ENCODE results near the gene LIN54. TPM values are rescaled to one million over a fixed set of nuclear protein-coding genes. Genes with fewer than 3 reads are reported as not detected.

Gene LIN54
- total and polyA plus RNA-seq, 2 of the 13 experiments (the other 11 are each of a cell fraction or from before 2014, with no cell fraction given) = 25.2 to 32.9 TPM

DNA sequence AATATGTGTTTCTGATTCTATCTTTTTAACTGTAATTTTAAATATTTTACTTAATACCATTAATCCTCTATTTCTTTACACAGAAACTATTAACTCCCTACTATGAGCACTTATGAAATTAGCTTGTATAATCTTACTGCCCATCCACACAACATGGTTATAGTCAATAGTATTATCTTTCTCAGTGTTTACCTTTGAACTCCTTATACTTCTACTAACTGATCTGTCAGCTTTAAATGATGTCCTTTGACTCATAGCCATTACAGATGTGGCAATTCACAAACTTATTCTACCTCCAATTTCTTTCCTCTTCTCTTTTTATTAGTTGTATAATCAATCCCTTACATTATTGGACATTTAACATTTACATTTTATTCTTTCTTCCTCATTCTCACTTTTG lies 125.2 kb downstream of the LIN54 start (continued):
- TF ChIP-seq, protein P1, sequence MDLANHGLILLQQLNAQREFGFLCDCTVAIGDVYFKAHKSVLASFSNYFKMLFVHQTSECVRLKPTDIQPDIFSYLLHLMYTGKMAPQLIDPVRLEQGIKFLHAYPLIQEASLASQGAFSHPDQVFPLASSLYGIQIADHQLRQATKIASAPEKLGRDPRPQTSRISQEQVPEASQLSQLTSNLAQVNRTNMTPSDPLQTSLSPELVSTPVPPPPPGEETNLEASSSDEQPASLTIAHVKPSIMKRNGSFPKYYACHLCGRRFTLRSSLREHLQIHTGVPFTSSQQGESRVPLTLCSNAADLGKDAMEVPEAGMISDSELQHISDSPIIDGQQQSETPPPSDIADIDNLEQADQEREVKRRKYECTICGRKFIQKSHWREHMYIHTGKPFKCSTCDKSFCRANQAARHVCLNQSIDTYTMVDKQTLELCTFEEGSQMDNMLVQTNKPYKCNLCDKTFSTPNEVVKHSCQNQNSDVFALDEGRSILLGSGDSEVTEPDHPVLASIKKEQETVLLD (CRISPR knock-in tag; IDR thresholded peaks at IDR 0.05; ENCODE audit: low read depth) = no peak
- TF ChIP-seq, protein P2, sequence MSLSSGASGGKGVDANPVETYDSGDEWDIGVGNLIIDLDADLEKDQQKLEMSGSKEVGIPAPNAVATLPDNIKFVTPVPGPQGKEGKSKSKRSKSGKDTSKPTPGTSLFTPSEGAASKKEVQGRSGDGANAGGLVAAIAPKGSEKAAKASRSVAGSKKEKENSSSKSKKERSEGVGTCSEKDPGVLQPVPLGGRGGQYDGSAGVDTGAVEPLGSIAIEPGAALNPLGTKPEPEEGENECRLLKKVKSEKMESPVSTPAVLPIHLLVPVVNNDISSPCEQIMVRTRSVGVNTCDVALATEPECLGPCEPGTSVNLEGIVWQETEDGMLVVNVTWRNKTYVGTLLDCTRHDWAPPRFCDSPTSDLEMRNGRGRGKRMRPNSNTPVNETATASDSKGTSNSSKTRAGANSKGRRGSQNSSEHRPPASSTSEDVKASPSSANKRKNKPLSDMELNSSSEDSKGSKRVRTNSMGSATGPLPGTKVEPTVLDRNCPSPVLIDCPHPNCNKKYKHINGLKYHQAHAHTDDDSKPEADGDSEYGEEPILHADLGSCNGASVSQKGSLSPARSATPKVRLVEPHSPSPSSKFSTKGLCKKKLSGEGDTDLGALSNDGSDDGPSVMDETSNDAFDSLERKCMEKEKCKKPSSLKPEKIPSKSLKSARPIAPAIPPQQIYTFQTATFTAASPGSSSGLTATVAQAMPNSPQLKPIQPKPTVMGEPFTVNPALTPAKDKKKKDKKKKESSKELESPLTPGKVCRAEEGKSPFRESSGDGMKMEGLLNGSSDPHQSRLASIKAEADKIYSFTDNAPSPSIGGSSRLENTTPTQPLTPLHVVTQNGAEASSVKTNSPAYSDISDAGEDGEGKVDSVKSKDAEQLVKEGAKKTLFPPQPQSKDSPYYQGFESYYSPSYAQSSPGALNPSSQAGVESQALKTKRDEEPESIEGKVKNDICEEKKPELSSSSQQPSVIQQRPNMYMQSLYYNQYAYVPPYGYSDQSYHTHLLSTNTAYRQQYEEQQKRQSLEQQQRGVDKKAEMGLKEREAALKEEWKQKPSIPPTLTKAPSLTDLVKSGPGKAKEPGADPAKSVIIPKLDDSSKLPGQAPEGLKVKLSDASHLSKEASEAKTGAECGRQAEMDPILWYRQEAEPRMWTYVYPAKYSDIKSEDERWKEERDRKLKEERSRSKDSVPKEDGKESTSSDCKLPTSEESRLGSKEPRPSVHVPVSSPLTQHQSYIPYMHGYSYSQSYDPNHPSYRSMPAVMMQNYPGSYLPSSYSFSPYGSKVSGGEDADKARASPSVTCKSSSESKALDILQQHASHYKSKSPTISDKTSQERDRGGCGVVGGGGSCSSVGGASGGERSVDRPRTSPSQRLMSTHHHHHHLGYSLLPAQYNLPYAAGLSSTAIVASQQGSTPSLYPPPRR (CRISPR knock-in tag; IDR thresholded peaks at IDR 0.05; ENCODE audit: borderline replicate concordance) = 0 out of 2 replicates have a peak, but pooled peaks have one; percentile 48
- TF ChIP-seq TBL1XR1 (IDR thresholded peaks at IDR 0.05; ENCODE audit: borderline replicate concordance, low read length, partially characterized antibody) = no peak
- TF ChIP-seq, protein P3, sequence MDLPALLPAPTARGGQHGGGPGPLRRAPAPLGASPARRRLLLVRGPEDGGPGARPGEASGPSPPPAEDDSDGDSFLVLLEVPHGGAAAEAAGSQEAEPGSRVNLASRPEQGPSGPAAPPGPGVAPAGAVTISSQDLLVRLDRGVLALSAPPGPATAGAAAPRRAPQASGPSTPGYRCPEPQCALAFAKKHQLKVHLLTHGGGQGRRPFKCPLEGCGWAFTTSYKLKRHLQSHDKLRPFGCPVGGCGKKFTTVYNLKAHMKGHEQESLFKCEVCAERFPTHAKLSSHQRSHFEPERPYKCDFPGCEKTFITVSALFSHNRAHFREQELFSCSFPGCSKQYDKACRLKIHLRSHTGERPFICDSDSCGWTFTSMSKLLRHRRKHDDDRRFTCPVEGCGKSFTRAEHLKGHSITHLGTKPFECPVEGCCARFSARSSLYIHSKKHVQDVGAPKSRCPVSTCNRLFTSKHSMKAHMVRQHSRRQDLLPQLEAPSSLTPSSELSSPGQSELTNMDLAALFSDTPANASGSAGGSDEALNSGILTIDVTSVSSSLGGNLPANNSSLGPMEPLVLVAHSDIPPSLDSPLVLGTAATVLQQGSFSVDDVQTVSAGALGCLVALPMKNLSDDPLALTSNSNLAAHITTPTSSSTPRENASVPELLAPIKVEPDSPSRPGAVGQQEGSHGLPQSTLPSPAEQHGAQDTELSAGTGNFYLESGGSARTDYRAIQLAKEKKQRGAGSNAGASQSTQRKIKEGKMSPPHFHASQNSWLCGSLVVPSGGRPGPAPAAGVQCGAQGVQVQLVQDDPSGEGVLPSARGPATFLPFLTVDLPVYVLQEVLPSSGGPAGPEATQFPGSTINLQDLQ (CRISPR knock-in tag; IDR thresholded peaks at IDR 0.05) = no peak
- 0 out of 4 replicates have a peak, but pooled peaks of 1 of the 2 experiments have one; percentile 28 for TF ChIP-seq KLF16 (CRISPR knock-in tag; IDR thresholded peaks at IDR 0.05)
- TF ChIP-seq HNF4A (CRISPR knock-in tag; IDR thresholded peaks at IDR 0.05) = peak; percentile 46; the same call in 1 of the 2 replicates
- TF ChIP-seq FOXA1 (IDR thresholded peaks at IDR 0.05) = peak; percentile 71
- peak; percentile 88 for TF ChIP-seq FOXA1 (CRISPR knock-in tag; IDR thresholded peaks at IDR 0.05)
- peak; percentile 20; the same call in 1 of the 2 replicates for TF ChIP-seq TCF7 (IDR thresholded peaks at IDR 0.05; ENCODE audit: low read depth)
- TF ChIP-seq CREM (IDR thresholded peaks at IDR 0.05) = peak; percentile 39
- TF ChIP-seq CREM (CRISPR knock-in tag; IDR thresholded peaks at IDR 0.05) = no peak
- peak; percentile 47; the same call in 1 of the 2 replicates for TF ChIP-seq CEBPG (CRISPR knock-in tag; IDR thresholded peaks at IDR 0.05)
- TF ChIP-seq ZNF567 (CRISPR knock-in tag; IDR thresholded peaks at IDR 0.05; ENCODE audit: borderline replicate concordance) = no peak
- no peak for TF ChIP-seq SOX13 (IDR thresholded peaks at IDR 0.05)
- peak in 1 of 2 experiments; percentile 44; a peak in 1 of 4 replicates for TF ChIP-seq SOX13 (CRISPR knock-in tag; conservative IDR thresholded peaks at IDR 0.05 in 1 of 2, IDR thresholded peaks at IDR 0.05 in 1 of 2)
- TF ChIP-seq NR2F2 (IDR thresholded peaks at IDR 0.05; ENCODE audit: borderline replicate concordance, low read depth) = peak; percentile 55; the same call in 1 of the 2 replicates
- TF ChIP-seq SAP130 (CRISPR knock-in tag; IDR thresholded peaks at IDR 0.05; ENCODE audit: low read depth) = peak; percentile 60
- peak; percentile 26; the same call in 1 of the 2 replicates for TF ChIP-seq CEBPB (IDR thresholded peaks at IDR 0.05; ENCODE audit: borderline replicate concordance, low read depth, low read length)
- TF ChIP-seq ZNF446 (CRISPR knock-in tag; IDR thresholded peaks at IDR 0.05) = no peak
- peak; percentile 46 for TF ChIP-seq GATAD2A (CRISPR knock-in tag; IDR thresholded peaks at IDR 0.05)
